Parathyroid adenoma (tissue), 2 donors: Measurements from ENCODE around the gene ACOT7.

ENCODE experiments used
- H2AFZ ChIP-seq: fragments of 300-600 bp; sonication (generic); one replicate; pipeline ENCODE4 v1.7.0; 2017; ENCODE audit warnings: antibody characterized with exemption, mild to moderate bottlenecking
- H3K27ac ChIP-seq: fragments of 300-600 bp; sonication (generic); one replicate; pipeline ENCODE4 v1.7.0; 2017
- H3K27me3 ChIP-seq: fragments of 300-600 bp; sonication (generic); one replicate; pipeline ENCODE4 v1.7.0; 2017; ENCODE audit warnings: low read length; ENCODE audit not compliant: control insufficient read depth, insufficient read depth
- H3K36me3 ChIP-seq: fragments of 300-600 bp; sonication (generic); one replicate; pipeline ENCODE4 v1.7.0; 2017; ENCODE audit warnings: low read length; ENCODE audit not compliant: control insufficient read depth, insufficient read depth
- H3K4me1 ChIP-seq: fragments of 300-600 bp; sonication (generic); one replicate; pipeline ENCODE4 v1.7.0; 2017; ENCODE audit warnings: control low read depth
- H3K4me2 ChIP-seq: fragments of 300-600 bp; sonication (generic); one replicate; pipeline ENCODE4 v1.7.0; 2017; ENCODE audit warnings: low read length
- H3K4me3 ChIP-seq: fragments of 300-600 bp; sonication (generic); one replicate; pipeline ENCODE4 v1.7.0; 2017; ENCODE audit warnings: low read depth, low read length
- H3K79me2 ChIP-seq: fragments of 300-600 bp; sonication (generic); one replicate; pipeline ENCODE4 v1.7.0; 2017; ENCODE audit warnings: control low read depth
- H3K9ac ChIP-seq: fragments of 300-600 bp; sonication (generic); one replicate; pipeline ENCODE4 v1.7.0; 2017; ENCODE audit warnings: mild to moderate bottlenecking
- H3K9me3 ChIP-seq: fragments of 300-600 bp; sonication (generic); one replicate; pipeline ENCODE4 v1.7.0; 2017; ENCODE audit warnings: low read length; ENCODE audit not compliant: control insufficient read depth
- TF ChIP-seq, protein P1 (sequence below): fragments of 300-600 bp; sonication (generic); IDR thresholded peaks from one replicate; pipeline ENCODE4 v1.7.0; 2017; ENCODE audit warnings: antibody characterized with exemption, mild to moderate bottlenecking
- donor health status: primary hyperparathyroidism.

Gene ACOT7

DNA sequence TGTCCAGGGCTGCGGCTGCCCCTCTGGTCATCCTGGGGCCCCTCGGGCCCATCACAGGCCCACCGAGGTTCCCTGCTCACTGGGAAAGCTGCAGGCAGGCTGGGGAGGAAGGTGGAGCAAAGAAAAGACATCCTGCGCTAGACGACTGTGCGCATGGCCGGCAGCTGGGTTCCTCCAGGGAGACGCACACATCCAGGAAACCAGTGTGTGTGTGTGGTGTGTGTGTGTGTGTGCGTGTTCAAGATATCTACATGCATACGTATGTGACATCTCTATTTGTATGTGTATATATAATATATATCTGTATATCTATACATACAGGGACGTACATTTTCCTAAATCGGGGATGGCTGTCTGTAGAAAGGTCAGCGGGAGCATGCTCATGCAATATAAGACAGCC, 63.7 kb downstream of the ACOT7 start:
- Histone ChIP-seq H3K9me3 (no peaks in the 10 kb centered on the region), H3K27ac (no peak overlapping the region), H3K9ac (no peak overlapping the region), H2AFZ (no peak overlapping the region), H3K27me3 (no peaks in the 10 kb centered on the region), H3K36me3 (no peaks in the 10 kb centered on the region), H3K4me2 (no peak overlapping the region), H3K79me2 (no peaks in the 10 kb centered on the region), H3K4me1 (no peaks in the 10 kb centered on the region), H3K4me3 (no peak overlapping the region)
- TF ChIP-seq, protein P1, sequence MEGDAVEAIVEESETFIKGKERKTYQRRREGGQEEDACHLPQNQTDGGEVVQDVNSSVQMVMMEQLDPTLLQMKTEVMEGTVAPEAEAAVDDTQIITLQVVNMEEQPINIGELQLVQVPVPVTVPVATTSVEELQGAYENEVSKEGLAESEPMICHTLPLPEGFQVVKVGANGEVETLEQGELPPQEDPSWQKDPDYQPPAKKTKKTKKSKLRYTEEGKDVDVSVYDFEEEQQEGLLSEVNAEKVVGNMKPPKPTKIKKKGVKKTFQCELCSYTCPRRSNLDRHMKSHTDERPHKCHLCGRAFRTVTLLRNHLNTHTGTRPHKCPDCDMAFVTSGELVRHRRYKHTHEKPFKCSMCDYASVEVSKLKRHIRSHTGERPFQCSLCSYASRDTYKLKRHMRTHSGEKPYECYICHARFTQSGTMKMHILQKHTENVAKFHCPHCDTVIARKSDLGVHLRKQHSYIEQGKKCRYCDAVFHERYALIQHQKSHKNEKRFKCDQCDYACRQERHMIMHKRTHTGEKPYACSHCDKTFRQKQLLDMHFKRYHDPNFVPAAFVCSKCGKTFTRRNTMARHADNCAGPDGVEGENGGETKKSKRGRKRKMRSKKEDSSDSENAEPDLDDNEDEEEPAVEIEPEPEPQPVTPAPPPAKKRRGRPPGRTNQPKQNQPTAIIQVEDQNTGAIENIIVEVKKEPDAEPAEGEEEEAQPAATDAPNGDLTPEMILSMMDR = no peak

DNA sequence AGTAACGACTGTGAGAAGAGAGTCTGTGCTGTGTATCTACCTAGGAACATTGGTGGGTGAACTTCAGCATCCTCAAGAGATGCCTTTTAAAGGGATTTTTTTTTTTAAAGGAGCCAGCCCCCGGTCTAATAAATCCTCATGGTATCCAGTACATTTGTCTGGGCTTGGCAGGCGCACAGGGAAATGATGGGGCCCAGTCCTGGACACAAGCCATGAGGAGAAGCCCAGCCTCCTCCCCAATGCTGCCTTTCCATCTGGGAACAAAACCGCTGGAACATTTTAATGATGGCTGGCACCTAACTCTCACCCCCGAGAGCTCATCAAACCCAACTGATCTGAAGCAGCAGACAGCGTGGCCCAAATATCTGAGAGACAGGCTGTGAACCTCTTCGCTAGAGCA, 64.2 kb downstream of the ACOT7 start:
- Histone ChIP-seq H3K36me3 (no peaks in the 10 kb centered on the region), H3K9ac (no peak overlapping the region), H3K79me2 (no peaks in the 10 kb centered on the region), H3K4me2 (no peak overlapping the region), H3K27me3 (no peaks in the 10 kb centered on the region), H2AFZ (no peak overlapping the region), H3K27ac (no peak overlapping the region), H3K4me3 (no peak overlapping the region), H3K4me1 (no peaks in the 10 kb centered on the region), H3K9me3 (no peaks in the 10 kb centered on the region)
- TF ChIP-seq, protein P1 = no peak

DNA sequence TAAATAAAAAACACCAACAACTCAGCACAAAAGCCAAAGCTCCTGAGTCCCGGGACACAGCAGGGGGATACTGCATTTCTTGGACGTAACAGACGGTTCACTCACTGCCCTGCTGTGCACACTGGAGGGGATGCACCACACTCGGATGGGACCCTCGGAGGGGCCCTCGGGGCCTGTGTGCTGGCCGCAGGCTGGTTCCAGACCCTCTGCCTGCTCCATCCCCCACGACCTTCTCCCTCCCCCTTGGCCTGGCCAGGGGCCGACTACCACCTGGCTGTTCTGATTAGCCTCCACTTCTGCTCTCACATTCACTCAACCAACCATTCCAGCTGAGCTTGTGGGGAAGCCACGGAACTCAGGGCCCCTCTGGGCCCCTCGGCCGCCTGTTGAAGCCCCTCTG, 64.9 kb downstream of the ACOT7 start:
- no peaks in the 10 kb centered on the region for H3K36me3 ChIP-seq
- H3K27ac ChIP-seq = no peak overlapping the region
- H2AFZ ChIP-seq = no peak overlapping the region
- H3K9me3 ChIP-seq = no peaks in the 10 kb centered on the region
- H3K27me3 ChIP-seq = no peaks in the 10 kb centered on the region
- no peak overlapping the region for H3K9ac ChIP-seq
- no peak overlapping the region for H3K4me2 ChIP-seq
- no peaks in the 10 kb centered on the region for H3K4me1 ChIP-seq
- H3K4me3 ChIP-seq = no peak overlapping the region
- H3K79me2 ChIP-seq = no peaks in the 10 kb centered on the region
- TF ChIP-seq, protein P1 = no peak

DNA sequence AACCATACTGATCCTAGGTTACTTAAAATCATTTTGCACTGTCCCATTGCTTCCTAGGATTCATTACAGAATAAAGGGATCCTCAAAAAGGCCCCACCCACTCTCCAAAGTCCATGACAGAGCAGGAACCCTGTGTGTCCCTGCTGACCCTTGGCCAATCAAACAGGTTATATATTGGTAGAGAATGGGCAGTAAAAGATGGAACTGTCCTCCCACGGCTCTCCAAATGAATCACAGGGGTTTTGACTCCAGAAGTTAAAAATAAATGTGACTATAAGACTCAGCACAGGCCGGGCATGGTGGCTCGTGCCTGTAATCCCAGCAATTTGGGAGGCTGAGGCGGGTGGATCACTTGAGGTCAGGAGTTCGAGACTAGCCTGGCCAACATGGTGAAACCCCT, 65.5 kb downstream of the ACOT7 start:
- Histone ChIP-seq H3K36me3 (no peaks in the 10 kb centered on the region), H3K79me2 (no peaks in the 10 kb centered on the region), H2AFZ (no peak overlapping the region), H3K27ac (no peak overlapping the region), H3K4me2 (no peak overlapping the region), H3K4me3 (no peak overlapping the region), H3K4me1 (no peaks in the 10 kb centered on the region), H3K9ac (no peak overlapping the region), H3K9me3 (no peaks in the 10 kb centered on the region), H3K27me3 (no peaks in the 10 kb centered on the region)
- TF ChIP-seq, protein P1 = no peak

DNA sequence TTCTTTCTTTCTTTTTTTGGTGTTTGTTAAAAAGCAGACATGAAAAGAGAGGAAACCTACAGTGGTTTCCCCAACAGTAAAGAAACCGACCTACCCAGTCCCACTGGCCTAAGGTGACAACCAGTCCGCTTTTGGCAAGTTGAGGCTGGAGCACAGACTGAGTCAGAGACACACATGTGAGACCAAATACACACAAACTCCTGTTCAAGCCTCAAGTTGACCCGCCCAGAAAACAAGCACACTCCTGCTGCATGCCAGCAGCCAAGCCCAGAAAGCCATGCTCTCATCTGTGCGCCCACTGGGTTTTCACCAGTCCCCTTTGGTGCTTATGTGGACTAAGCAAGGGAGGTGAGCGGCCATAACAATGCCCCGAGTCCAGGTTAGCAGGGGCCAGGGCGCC, 68.1 kb downstream of the ACOT7 start:
- Histone ChIP-seq H3K4me2 (no peak overlapping the region), H3K36me3 (no peaks in the 10 kb centered on the region), H3K27ac (no peak overlapping the region), H2AFZ (no peak overlapping the region), H3K27me3 (no peaks in the 10 kb centered on the region), H3K79me2 (no peaks in the 10 kb centered on the region), H3K9me3 (no peaks in the 10 kb centered on the region), H3K9ac (no peak overlapping the region), H3K4me3 (no peak overlapping the region), H3K4me1 (no peaks in the 10 kb centered on the region)
- TF ChIP-seq, protein P1 = no peak
